ENCODE results near the gene RBM12.
A peak's percentile ranks its signal among the peaks of the same experiment; 100 is the strongest.

Gene RBM12

GRCh38 chr20:35601990-35602389 is 62.7 kb downstream of the RBM12 start:
- DNase-seq (ENCODE audit: insufficient read length, low spot score) (no peak), FAIRE-seq (no peak)
- no peak for TF ChIP-seq CTCF (IDR thresholded peaks at IDR 0.05; ENCODE audit: insufficient read depth, missing control alignments)

- DNase-seq (ENCODE audit: insufficient read length, low spot score) (no peak), FAIRE-seq (no peak)
- TF ChIP-seq CTCF (IDR thresholded peaks at IDR 0.05; ENCODE audit: insufficient read depth, missing control alignments) = peak; percentile 33
Measured at GRCh38 chr20:35600993-35601973, 63.4 kb downstream of the RBM12 start.

GRCh38 chr20:35600176-35600992 is 64.3 kb downstream of the RBM12 start:
- no peak for FAIRE-seq
- DNase-seq (ENCODE audit: insufficient read length, low spot score) = no peak
- TF ChIP-seq CTCF (IDR thresholded peaks at IDR 0.05; ENCODE audit: insufficient read depth, missing control alignments) = no peak

GRCh38 chr20:35599776-35600120 is 65.0 kb downstream of the RBM12 start:
- no peak for TF ChIP-seq CTCF (IDR thresholded peaks at IDR 0.05; ENCODE audit: insufficient read depth, missing control alignments)
- no peak for FAIRE-seq
- DNase-seq (ENCODE audit: insufficient read length, low spot score) = no peak

Measured in D721Med (cell line).